Parathyroid adenoma (tissue), 2 donors: Measurements from ENCODE around the gene AFF3.

Experiments used
- H2AFZ ChIP-seq: fragments of 300-600 bp; sonication (generic); one replicate; pipeline ENCODE4 v1.7.0; 2017; ENCODE audit warnings: antibody characterized with exemption, mild to moderate bottlenecking
- H3K27ac ChIP-seq: fragments of 300-600 bp; sonication (generic); one replicate; pipeline ENCODE4 v1.7.0; 2017
- H3K27me3 ChIP-seq: fragments of 300-600 bp; sonication (generic); one replicate; pipeline ENCODE4 v1.7.0; 2017; ENCODE audit warnings: low read length; ENCODE audit not compliant: control insufficient read depth, insufficient read depth
- H3K36me3 ChIP-seq: fragments of 300-600 bp; sonication (generic); one replicate; pipeline ENCODE4 v1.7.0; 2017; ENCODE audit warnings: low read length; ENCODE audit not compliant: control insufficient read depth, insufficient read depth
- H3K4me1 ChIP-seq: fragments of 300-600 bp; sonication (generic); one replicate; pipeline ENCODE4 v1.7.0; 2017; ENCODE audit warnings: control low read depth
- H3K4me2 ChIP-seq: fragments of 300-600 bp; sonication (generic); one replicate; pipeline ENCODE4 v1.7.0; 2017; ENCODE audit warnings: low read length
- H3K4me3 ChIP-seq: fragments of 300-600 bp; sonication (generic); one replicate; pipeline ENCODE4 v1.7.0; 2017; ENCODE audit warnings: low read depth, low read length
- H3K79me2 ChIP-seq: fragments of 300-600 bp; sonication (generic); one replicate; pipeline ENCODE4 v1.7.0; 2017; ENCODE audit warnings: control low read depth
- H3K9ac ChIP-seq: fragments of 300-600 bp; sonication (generic); one replicate; pipeline ENCODE4 v1.7.0; 2017; ENCODE audit warnings: mild to moderate bottlenecking
- H3K9me3 ChIP-seq: fragments of 300-600 bp; sonication (generic); one replicate; pipeline ENCODE4 v1.7.0; 2017; ENCODE audit warnings: low read length; ENCODE audit not compliant: control insufficient read depth
- TF ChIP-seq, protein P1 (sequence below): fragments of 300-600 bp; sonication (generic); IDR thresholded peaks from one replicate; pipeline ENCODE4 v1.7.0; 2017; ENCODE audit warnings: antibody characterized with exemption, mild to moderate bottlenecking
- donor health status: primary hyperparathyroidism.

AFF3 gene

DNA sequence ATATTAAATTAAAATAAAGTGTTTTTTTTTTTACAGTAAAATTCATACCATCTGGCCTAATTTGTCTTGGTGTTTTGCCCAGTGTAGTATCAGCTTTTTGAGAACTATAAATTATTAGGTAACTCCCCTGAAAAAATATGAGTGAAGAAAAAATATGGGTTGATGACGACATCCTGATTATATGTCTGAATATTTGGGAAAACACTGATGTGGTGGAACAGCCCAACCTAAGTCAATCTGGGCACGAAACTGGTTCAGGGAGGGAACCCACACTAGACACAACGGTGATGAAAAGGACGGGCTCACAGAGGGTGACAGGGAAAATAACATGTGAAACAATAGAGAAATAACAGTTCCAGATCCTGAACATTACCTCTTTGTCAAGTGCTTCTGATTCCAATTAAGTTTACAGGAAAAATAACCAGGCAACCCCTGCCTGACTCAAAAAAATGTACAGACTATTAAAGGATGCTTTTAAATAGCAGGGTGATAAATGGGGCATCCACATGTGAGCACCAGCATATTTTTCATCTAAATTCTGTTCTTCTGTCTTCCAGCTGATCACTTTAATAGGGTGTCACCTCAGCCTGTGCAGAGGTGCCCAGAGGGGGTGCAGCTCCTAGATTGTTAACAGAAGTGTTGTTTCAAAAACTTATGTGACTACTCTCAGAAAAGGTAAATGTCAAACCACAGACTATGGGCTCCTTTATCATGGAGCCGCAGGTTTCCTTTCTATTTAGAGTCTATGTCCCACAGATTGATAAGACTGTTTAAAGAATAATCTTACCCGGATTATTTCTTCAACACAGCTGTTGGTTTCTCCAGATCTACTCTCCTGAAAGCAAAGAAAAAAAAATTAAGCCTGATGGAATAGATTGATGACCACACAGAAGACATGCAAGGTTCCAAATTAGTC lies 305.4 kb downstream of the AFF3 start:
- TF ChIP-seq, protein P1, sequence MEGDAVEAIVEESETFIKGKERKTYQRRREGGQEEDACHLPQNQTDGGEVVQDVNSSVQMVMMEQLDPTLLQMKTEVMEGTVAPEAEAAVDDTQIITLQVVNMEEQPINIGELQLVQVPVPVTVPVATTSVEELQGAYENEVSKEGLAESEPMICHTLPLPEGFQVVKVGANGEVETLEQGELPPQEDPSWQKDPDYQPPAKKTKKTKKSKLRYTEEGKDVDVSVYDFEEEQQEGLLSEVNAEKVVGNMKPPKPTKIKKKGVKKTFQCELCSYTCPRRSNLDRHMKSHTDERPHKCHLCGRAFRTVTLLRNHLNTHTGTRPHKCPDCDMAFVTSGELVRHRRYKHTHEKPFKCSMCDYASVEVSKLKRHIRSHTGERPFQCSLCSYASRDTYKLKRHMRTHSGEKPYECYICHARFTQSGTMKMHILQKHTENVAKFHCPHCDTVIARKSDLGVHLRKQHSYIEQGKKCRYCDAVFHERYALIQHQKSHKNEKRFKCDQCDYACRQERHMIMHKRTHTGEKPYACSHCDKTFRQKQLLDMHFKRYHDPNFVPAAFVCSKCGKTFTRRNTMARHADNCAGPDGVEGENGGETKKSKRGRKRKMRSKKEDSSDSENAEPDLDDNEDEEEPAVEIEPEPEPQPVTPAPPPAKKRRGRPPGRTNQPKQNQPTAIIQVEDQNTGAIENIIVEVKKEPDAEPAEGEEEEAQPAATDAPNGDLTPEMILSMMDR: no peak
- Histone ChIP-seq H3K79me2 (no peaks in the 10 kb centered on the region), H2AFZ (no peak overlapping the region), H3K4me2 (no peak overlapping the region), H3K9ac (no peak overlapping the region), H3K36me3 (no peaks in the 10 kb centered on the region), H3K27ac (no peak overlapping the region), H3K4me3 (no peak overlapping the region), H3K4me1 (no peaks in the 10 kb centered on the region), H3K27me3 (no peaks in the 10 kb centered on the region), H3K9me3 (no peaks in the 10 kb centered on the region)

DNA sequence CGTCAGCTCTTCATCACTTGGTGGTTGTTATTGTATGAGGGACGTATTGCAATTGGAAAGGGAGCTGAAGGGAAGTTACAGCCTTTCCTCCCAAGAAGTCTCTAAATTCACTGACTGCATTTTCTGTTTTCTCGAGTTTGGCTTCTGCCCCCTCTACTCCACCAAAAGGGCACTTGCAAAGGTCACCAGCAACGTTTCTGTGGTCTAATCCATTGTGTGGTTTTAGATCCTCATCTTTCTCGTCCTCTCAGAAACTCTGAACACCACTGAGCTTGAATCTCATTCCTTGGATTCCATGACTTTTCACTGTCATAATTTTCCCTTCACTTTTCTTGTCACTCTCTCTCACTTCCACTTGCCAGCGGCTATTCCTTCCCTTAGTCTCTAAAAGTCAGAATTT lies 308.0 kb downstream of the AFF3 start:
- H3K4me2 ChIP-seq: no peak overlapping the region
- no peaks in the 10 kb centered on the region for H3K4me1 ChIP-seq
- no peaks in the 10 kb centered on the region for H3K27me3 ChIP-seq
- no peak overlapping the region for H3K27ac ChIP-seq
- no peak overlapping the region for H3K9ac ChIP-seq
- no peak overlapping the region for H3K4me3 ChIP-seq
- H3K9me3 ChIP-seq: no peaks in the 10 kb centered on the region
- H3K36me3 ChIP-seq: no peaks in the 10 kb centered on the region
- no peaks in the 10 kb centered on the region for H3K79me2 ChIP-seq
- TF ChIP-seq, protein P1: no peak
- no peak overlapping the region for H2AFZ ChIP-seq

GRCh38 chr2:99833586-99834201 lies 308.7 kb downstream of the AFF3 start:
- Histone ChIP-seq H3K4me3 (no peak overlapping the region), H3K36me3 (no peaks in the 10 kb centered on the region), H3K27ac (no peak overlapping the region), H3K9ac (no peak overlapping the region), H3K79me2 (no peaks in the 10 kb centered on the region), H2AFZ (no peak overlapping the region), H3K4me2 (no peak overlapping the region), H3K27me3 (no peaks in the 10 kb centered on the region), H3K9me3 (no peaks in the 10 kb centered on the region), H3K4me1 (no peaks in the 10 kb centered on the region)
- TF ChIP-seq, protein P1: no peak

GRCh38 chr2:99832926-99833325 lies 309.5 kb downstream of the AFF3 start:
- Histone ChIP-seq H3K9me3 (no peaks in the 10 kb centered on the region), H3K9ac (no peak overlapping the region), H3K79me2 (no peaks in the 10 kb centered on the region), H3K36me3 (no peaks in the 10 kb centered on the region), H3K4me3 (no peak overlapping the region), H3K27ac (no peak overlapping the region), H3K4me2 (no peak overlapping the region), H3K4me1 (no peaks in the 10 kb centered on the region), H3K27me3 (no peaks in the 10 kb centered on the region), H2AFZ (no peak overlapping the region)
- TF ChIP-seq, protein P1: no peak
